ENCODE data around the gene ELK1.

The ELK1 gene

DNA sequence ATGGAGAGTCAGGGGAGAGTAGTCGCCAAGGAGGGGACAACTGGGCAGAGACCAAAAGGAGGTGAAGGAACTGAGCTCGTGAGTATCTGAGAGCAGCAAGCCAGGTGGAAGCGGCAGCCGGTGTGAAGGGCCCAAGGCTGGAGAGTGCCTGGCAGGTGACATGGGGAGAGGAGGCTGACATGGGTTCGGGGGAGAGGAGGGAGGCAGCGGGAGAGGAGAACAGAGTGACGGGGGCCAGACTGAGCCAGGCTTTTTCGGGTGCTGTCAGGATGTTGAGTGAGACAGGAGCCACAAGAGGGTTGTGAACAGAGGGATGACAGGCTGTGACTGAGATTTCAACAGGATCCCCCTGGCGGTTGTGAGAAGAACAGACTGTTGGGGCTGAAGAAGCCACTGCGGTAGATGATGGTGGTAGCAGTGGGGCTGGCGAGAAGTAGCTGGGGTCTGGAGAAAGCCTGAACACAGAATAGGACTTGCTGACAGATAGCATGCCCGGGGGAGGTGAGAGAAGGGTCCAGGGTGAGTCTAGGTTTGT, 5.7 kb downstream of the ELK1 start:
- DNase-seq, result peak; percentile 23

- no peak for DNase-seq
These were observed 6.4 kb downstream of the ELK1 start for GRCh38 chrX:47643926-47644325.

GRCh38 chrX:47638816-47639215, 11.5 kb downstream of the ELK1 start:
- DNase-seq, result no peak

DNA sequence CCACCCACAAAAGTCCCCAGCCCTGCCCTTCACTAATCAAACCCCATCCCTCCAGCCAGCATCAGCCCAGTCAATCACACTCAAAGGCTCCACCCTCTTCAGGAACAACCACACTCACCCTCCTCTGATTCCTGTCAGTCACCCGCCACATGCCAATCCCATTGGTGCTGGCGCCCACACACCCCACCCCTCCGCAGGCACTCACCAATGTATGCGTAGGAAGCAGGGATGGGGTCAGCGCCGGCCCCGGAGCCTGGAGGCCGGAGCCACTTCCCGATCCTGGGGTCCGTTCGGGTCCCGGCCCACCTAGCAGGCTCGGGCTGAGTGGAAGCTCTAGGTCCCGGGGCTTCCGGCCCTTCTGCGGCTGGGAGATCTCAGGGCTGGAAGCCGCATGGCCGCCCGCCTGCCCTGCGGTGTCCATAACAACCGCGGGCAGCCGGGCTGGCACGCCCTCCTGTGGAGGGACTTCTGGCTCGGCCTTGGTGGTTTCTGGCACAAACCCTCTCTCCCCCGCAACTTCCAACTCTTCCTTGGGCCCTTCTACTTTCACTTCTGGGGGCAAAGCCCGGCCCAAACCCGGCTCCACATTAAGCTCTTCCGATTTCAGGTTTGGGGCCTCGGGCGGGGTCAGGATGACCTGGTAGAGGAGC, 12.7 kb downstream of the ELK1 start:
- peak; percentile 58 for DNase-seq

DNA sequence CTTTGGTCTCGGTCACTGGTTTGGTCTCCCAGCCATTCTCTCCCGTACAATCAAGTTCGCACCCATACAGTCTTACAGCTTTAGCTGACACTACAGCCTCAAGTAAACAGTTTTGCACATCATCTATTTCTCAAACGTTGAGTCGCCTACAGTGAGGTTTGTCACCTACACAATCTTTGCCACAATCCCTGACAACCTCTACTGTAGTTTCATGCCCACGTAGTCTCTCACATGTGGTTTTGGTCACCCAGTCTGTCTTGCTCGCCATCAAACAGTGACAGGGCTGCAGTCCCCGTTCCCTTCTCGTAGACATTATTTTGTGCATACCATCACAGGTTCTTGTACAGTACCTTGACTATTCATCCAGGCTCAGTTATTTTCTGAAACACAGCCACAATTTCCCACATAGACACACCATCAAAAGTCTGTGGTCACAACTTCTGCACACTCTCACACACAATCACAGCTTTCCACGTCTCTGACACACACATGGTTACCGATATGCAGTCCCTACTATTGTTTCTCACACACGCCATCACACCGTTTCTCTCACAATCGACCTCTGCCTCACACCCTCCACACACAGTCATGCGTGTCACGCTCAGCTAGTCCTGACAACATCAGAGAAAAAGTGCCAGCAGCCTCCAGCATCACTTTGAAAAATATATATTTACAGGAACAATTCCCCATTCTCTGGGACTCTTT, 15.3 kb downstream of the ELK1 start:
- DNase-seq, result no peak

GRCh38 chrX:47633689-47634590, 16.4 kb downstream of the ELK1 start:
- DNase-seq, result no peak

DNA sequence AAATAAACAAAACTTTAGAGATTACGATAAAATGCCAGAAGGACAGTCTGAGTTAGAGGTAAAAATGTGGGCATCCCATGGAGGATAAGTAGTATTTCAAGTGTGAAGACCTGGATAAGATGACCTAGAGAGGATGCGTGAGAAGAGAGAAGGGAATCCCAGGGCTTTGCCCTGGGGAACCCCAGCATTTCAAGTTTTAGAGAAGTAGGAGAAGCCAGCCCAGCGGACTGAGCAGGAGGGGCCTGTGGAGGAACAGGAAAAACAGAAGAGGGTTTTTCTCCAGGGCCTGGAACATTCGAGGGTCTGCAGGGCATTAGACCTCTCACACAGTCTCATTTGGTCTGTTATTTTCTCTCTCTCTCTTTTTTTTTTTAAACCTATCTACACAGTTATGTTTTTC, 17.7 kb downstream of the ELK1 start:
- no peak for DNase-seq

GRCh38 chrX:47631676-47632075, 18.7 kb downstream of the ELK1 start:
- DNase-seq, result no peak

DNA sequence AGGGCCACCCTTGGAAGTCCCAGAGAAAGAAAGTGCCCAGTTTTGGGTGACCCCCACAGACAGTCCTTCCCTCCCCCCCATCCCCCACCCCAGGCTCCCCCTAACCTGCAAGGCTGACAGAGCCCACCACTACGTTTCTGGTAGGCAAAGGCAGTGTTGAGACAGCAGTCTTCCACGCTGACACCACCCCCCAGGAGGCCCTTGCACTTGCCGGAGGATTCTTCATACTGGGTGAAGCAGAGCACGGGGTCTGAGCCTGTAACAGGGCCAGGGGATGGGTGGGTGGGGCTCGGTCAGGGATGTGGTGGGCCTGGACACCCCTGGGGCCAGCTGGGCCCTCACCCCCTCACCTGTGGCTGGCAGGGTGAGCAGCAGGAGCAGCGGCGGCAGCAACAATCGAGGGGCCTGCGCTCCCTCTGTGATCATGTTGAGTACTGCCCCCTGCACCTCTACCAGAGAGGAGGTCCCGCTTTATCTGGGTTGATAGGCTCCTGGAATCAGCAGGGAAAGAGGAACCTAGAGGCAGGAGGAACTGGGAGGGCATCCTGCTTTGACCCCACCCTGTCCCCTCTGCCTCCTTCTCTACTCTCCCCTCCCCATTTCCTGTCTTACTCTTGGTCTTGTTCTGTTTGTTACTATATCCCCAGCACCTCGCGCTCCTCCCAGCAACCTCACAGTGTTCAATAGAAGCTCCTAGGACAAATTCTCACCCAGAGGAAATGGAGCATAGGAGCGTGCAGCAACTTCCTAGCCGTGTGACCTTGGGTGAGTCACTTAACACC, 20.8 kb downstream of the ELK1 start, which contains the start of gene CFP:
TSS of gene CFP (minus strand) at position 512 of the 782 bp plus-strand sequence. CDS start at position 426, 86 bp downstream.
- peak; percentile 48 for DNase-seq

DNA sequence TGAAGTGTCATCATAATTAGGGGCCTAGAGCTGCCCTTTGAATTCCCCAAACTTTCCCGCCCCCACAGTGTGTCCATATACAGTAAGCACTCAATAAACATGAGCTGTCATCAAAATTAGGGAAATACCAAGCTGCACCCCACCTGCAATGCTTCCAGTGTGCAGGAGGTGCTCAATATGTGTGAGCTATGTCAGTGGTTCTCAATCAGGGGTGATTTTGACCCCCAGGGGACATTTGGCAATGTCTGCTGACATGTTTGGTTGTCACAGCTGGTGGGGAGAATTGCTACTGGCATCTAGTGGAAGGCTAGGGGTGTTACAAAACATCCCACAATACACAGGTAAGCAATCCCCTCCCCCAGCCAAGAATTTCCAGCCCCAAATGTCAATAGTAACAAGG, 21.4 kb downstream of the ELK1 start:
- peak; percentile 40 for DNase-seq

DNA sequence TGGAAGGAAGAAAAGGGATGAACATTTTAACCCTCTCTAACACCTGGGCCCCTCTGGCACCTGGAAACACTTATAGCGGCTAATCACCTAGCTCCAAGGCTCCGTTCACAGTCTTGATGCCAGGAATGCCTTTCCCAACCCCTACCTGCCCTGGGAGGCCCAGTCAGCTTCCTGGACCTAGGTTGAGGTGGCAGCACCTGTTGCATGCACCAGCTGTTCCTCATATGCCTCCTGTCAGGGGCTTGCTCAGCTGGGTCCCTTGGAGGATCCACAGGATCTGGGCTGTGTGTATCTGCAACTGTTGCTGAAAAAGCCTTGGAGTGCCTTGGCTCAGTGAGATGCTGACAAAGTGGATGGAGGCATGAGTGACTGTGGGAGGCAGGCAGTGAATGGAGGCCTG, 25.0 kb downstream of the ELK1 start:
- no peak for DNase-seq

DNA sequence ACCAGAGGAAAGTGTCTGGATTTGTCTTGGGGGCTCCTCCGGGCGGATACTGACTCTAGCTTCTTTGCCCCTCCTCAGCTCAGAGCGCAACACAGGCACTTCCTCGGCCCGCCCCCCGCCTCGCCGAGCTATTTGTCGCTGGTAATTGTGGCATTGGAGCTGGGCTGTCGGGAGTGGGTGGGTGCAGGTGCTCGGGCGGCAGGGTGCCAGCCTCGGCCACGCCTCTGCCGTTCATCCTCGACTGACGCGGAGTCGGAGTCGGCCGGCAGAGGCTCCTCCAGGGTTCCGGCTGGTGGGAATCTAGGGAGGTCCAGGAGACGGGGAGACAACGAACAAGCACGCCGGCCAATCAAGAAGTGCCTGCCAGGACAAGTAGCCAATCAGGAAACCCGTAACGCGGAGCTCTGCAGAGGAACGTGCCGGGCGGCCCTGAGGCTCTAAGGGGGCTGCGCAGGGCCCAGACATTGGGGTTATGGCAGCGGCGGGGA, 26.8 kb downstream of the ELK1 start:
- DNase-seq, result peak; percentile 63

DNA sequence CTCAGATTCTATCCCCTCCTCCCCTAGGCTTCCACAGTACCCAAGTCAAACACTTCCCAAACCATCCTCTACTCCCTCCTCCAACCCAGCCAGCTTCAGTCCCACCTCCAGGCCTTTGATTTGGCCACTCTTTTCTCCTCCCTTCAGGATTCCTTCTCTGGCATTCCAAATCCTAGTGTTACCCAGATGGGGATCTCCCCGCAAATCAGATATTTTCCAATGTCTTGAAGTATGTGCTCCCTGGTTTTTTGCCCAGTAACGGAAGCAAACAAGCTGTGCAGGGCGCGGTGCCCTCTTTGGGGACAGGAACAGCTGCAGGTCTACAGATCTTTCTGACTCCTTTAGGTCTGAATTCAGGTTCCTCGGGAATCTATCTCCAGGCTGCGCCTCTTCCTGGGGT, 28.5 kb downstream of the ELK1 start:
- no peak for DNase-seq

- DNase-seq, result no peak
These were observed 30.1 kb downstream of the ELK1 start for GRCh38 chrX:47620303-47620685.

DNA sequence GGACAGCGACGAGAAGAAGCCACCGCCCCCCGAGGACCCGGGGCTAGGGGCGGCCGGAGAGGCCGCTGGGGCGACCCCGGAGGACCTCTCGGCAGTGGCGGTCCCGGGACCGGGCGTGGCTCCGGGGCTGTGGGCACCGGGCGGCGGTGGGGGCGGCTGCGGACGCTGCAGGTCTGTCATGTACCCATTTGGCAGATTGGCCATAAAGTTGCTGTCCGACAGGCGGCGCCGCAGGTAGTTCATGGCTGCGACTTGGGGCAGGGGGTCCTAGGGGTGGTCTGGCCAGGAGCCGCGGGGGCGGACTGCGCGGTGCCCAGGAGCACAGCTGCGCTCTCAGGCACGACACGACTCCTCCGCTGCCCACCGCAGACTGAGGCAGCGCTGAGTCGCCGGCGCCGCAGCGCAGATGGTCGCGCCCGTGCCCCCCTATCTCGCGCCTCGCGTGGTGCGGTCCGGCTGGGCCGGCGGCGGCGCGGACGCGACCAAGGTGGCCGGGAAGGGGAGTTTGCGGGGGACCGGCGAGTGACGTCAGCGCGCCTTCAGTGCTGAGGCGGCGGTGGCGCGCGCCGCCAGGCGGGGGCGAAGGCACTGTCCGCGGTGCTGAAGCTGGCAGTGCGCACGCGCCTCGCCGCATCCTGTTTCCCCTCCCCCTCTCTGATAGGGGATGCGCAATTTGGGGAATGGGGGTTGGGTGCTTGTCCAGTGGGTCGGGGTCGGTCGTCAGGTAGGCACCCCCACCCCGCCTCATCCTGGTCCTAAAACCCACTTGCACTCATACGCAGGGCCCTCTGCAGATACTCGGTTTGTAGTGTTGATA, 30.7 kb downstream of the ELK1 start, which contains the start of gene SYN1:
TSS of gene SYN1 (minus strand) at position 372 of the 817 bp plus-strand sequence. CDS start at position 243, 129 bp downstream.
- peak; percentile 84 for DNase-seq

DNA sequence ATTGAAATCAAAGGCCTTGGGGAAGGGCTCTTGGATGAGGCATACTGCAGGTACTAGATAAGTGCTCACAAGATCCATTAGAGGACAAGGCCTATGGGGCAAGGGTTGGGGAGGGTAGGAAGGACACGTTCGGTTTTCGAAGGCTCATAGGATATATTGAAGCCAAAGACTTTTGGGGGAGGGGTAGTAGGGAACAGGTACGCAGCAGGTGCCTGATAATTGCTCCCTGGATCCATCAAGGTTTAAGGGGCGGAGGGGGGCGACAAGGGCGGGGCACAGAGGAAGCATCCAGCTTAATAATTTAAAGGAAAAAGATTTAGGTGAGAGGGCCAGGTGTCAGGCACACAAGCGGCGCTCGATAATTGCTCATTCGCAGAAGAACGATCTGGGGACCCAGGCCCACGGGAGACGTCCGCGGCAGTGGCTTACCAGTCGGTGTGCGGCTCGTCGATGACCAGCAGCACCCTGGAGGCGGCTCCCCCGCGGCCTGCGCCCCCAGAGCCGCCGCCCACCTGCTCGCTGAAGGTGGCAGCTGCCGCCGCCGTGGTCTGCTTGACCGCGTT, 31.4 kb downstream of the ELK1 start:
- no peak for DNase-seq

DNA sequence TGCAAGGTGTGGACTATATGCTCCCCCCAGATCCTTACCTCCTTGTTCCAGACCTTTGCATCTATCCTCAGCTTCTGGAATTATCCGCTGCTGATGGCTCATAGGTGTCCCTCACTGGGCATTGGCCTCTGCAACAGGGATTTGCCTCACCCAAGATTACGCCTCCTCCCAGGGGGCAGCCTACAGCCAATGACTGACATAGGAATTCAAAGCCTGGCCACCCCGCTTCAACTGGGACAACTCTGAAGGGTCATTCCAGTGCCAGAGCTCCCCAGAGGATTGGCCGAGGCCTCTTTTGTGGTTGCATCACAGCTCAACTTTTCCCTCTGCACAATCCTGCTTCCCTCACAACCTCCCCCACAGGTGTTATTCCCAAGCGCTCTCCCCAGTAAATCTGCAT, 35.7 kb downstream of the ELK1 start:
- DNase-seq, result no peak

GRCh38 chrX:47613082-47613481, 37.3 kb downstream of the ELK1 start:
- DNase-seq, result no peak

GRCh38 chrX:47612418-47612817, 37.9 kb downstream of the ELK1 start:
- no peak for DNase-seq

DNA sequence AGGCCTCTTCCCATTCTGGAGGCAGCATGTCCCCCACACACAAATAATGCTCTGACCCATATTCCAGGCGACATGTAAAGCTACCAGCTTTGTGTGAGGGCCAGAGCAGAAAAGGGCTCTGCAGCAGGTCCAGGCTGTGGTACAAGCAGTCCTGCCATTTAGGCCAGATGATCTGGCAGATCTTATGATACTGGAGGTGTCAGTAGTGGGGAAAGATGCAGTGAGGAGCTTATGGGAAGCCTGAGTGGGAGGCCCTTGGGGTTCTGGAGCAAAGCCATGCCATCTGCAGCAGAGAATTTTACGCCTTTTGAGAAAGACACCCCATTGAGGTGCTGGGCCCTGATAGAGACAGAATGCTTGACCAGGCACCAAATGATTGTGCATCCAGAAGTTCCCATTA, 38.4 kb downstream of the ELK1 start:
- DNase-seq, result no peak

DNA sequence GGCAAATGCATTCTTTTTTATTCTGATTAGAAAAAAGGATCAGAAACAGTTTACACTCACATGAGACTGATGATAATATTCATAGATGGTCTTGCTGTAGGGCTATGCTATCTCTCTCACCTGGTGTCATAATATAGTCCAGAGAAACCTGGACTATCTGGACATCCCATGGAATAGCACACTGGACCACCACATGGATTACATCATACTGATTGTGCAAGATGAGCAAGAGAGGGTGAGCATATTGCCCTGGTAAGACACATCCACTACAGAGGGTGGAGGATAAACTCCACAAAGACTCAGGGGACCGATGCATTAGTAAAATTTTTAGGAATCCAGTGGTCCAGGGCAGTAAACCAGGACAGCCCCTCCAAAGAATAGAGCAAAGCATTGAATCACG, 38.9 kb downstream of the ELK1 start:
- no peak for DNase-seq
